ENCODE data around the gene METTL1.
A peak's percentile ranks its signal among the peaks of the same experiment; 100 is the strongest.

DNA sequence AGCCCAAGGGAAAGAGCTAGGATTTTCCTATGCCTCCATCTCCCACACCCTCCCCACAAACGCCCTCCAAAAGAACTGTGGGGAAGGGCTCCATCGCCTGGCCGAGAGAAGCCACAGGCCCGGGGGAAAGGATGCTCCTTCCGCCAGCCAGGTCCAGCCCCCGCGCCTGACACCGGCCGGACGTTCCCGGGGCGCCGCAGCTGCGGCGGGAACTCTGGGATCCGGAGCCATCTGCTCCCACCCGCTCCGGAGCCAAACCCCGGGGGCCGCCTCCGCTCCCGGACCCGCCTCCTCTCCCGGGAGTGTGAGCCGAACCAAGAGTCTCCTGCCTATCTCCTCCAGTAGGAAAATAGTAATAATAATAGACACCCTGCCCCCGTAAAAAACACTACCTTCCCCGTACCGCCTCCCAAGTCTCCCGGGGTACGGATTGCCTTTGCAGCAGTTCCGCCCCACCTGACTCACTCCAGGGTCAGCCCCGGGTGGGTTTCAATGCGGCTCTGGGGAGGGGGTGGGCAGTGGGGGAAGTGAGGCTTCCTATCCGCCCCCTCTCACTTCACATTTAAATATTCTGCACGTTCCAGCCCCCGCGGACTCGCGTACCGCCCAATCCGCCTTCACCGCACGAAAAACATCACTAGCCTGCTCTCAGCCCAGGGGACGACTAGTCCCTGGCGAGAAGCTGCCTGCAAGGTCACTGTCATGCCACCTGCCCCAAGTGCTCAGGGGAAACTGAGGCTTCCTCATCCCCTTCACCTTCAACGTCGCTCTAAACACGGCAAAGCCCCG, 35.8 kb downstream of the METTL1 start:
- TF ChIP-seq CTCF (IDR thresholded peaks at IDR 0.05; ENCODE audit: poor library complexity): peak; percentile 37
- peak; percentile 8 for TF ChIP-seq EZH2 (IDR thresholded peaks at IDR 0.05; ENCODE audit: borderline replicate concordance)
- peak; percentile 23 for TF ChIP-seq EZH2phosphoT487 (IDR thresholded peaks at IDR 0.05; ENCODE audit: low read depth, severe bottlenecking, unreplicated experiment)

All from hepatocyte (in vitro differentiated cells).